ENCODE measurements around the gene ZFPM1. TPM values are rescaled to one million over a fixed set of nuclear protein-coding genes. Genes with fewer than 3 reads are reported as not detected.

Gene ZFPM1
- total RNA-seq, 2 donors from 2014 or later = 4.1 to 21.5 TPM

DNA sequence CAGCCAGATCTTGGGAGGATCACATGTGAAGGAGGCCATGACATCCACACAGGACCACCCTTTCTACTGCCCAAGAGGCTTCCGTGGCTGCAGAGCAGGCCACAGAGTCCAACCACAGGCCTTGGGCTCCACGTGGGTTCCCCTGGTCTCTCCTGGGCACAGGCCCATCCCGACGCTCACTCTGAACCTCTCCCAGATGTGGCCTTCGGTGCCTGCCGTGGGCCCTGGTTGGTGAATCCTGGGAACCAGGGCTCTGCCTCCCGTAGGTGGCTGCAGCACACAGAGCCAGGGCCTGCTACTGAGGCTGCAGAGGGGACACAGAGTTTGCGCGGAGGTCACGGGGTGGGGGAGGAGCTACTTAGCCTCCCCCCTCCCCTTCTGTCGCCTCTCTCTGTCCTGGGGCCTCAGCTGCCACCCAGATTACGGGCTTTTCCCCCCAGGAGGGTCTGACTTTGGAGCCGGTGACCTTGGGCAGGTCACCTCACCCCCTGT is 55.3 kb downstream of the ZFPM1 start:
- intact Hi-C loops (cut with DNase I) = no loop called here
- H3K4me3 ChIP-seq = no peak overlapping the region
- DNase-seq (ENCODE audit: low spot score) = no peak
- WGBS = 88% methylated on average over 13 of the region's 13 CpGs
- H3K36me3 ChIP-seq = no peaks in the 10 kb centered on the region
- no peaks in the 10 kb centered on the region for H3K9me3 ChIP-seq
- H3K27me3 ChIP-seq (replicated peaks; ENCODE audit: insufficient read depth) = no peaks in the 10 kb centered on the region
- TF ChIP-seq, protein P1, sequence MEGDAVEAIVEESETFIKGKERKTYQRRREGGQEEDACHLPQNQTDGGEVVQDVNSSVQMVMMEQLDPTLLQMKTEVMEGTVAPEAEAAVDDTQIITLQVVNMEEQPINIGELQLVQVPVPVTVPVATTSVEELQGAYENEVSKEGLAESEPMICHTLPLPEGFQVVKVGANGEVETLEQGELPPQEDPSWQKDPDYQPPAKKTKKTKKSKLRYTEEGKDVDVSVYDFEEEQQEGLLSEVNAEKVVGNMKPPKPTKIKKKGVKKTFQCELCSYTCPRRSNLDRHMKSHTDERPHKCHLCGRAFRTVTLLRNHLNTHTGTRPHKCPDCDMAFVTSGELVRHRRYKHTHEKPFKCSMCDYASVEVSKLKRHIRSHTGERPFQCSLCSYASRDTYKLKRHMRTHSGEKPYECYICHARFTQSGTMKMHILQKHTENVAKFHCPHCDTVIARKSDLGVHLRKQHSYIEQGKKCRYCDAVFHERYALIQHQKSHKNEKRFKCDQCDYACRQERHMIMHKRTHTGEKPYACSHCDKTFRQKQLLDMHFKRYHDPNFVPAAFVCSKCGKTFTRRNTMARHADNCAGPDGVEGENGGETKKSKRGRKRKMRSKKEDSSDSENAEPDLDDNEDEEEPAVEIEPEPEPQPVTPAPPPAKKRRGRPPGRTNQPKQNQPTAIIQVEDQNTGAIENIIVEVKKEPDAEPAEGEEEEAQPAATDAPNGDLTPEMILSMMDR (IDR thresholded peaks at IDR 0.05) = no peak
- TF ChIP-seq POLR2AphosphoS5 (IDR thresholded peaks at IDR 0.05) (no peak), POLR2A (IDR thresholded peaks at IDR 0.05) (no peak)
- H3K4me1 ChIP-seq (replicated peaks) = peaks cover 16% of the 10 kb centered on the region
- H3K27ac ChIP-seq = peak overlapping the region in 1 of 2 donors; percentile 76

DNA sequence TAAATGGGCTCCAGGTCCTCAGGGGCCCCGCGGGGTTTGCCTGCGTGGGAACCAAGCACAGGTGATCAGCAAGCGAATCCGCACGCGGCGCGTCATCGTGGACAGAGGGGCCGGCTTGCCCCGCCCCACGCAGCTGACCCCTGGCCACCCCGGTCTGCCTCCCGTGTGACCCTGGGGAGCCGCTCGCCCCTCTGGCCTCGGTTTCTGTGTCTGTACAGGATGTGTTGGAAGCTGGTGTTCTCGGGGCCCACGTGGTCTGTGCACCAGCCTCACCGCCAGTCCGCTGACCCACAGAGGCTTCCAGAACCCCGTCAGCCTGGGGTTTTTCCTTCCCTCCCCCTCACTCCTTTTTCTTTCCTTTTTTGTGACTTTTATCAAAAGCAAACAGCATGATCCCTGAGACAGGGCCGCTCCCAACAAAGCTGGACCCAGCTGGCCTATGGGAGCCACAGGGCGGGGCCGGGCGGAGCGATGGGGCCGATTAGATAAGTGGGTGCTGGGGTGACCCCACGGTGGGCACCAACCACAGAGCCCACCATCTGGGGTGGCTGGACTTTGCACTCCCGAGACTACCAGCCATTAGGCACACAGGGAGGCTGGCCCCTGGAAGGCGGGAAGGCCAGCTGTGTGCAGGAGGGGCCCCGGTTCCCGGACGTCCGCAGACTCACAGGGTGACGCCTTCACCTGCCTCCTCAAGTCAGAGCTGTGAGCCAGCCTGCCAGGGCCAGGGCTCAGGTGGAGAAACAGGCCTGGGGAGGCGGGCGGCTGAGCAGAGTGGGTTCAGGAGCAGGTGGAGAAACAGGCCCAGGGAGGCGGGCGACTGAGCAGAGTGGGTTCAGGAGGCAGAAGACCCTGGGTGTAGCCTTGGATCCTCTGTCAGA is 56.0 kb downstream of the ZFPM1 start:
- WGBS = 68% methylated on average over 37 of the region's 41 CpGs
- TF ChIP-seq, protein P1 (IDR thresholded peaks at IDR 0.05) = no peak
- TF ChIP-seq POLR2AphosphoS5 (IDR thresholded peaks at IDR 0.05) (peak; percentile 58), POLR2A (IDR thresholded peaks at IDR 0.05) (peak; percentile 44)
- DNase-seq (ENCODE audit: low spot score) = peak; percentile 74
- no peak overlapping the region for H3K4me3 ChIP-seq
- H3K4me1 ChIP-seq (replicated peaks) = peaks cover 16% of the 10 kb centered on the region
- no peaks in the 10 kb centered on the region for H3K27me3 ChIP-seq (replicated peaks; ENCODE audit: insufficient read depth)
- intact Hi-C loops (cut with DNase I) = no loop called here
- H3K9me3 ChIP-seq = no peaks in the 10 kb centered on the region
- H3K36me3 ChIP-seq = no peaks in the 10 kb centered on the region
- peak overlapping the region; percentile 60 to 76 for H3K27ac ChIP-seq

DNA sequence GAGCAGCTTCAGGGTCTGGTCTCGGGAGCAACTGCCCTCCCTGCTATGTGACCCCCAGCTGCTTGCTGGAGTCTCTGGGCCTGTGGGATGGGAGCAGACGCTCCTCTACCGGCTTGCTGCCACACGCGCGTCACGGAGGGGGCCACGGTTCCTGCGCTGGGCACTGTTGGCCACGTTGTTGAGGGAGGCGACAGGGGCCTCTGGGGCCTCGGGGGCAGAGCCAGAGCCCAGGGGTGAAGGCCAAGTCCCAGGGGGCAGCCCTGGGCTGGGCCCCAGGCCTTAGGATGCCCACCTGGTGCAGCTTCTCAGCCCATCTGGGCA is 56.6 kb downstream of the ZFPM1 start:
- Histone ChIP-seq H3K9me3 (no peaks in the 10 kb centered on the region), H3K4me1 (replicated peaks) (peaks cover 16% of the 10 kb centered on the region), H3K36me3 (no peaks in the 10 kb centered on the region), H3K27me3 (replicated peaks; ENCODE audit: insufficient read depth) (no peaks in the 10 kb centered on the region), H3K27ac (peak overlapping the region; percentile 60 to 76), H3K4me3 (no peak overlapping the region)
- WGBS = 48% methylated on average over 9 of the region's 12 CpGs
- TF ChIP-seq POLR2AphosphoS5 (IDR thresholded peaks at IDR 0.05) = no peak
- TF ChIP-seq POLR2A (IDR thresholded peaks at IDR 0.05) = no peak
- TF ChIP-seq, protein P1 (IDR thresholded peaks at IDR 0.05) = no peak
- intact Hi-C loops (cut with DNase I) = no loop called here
- no peak for DNase-seq (ENCODE audit: low spot score)

DNA sequence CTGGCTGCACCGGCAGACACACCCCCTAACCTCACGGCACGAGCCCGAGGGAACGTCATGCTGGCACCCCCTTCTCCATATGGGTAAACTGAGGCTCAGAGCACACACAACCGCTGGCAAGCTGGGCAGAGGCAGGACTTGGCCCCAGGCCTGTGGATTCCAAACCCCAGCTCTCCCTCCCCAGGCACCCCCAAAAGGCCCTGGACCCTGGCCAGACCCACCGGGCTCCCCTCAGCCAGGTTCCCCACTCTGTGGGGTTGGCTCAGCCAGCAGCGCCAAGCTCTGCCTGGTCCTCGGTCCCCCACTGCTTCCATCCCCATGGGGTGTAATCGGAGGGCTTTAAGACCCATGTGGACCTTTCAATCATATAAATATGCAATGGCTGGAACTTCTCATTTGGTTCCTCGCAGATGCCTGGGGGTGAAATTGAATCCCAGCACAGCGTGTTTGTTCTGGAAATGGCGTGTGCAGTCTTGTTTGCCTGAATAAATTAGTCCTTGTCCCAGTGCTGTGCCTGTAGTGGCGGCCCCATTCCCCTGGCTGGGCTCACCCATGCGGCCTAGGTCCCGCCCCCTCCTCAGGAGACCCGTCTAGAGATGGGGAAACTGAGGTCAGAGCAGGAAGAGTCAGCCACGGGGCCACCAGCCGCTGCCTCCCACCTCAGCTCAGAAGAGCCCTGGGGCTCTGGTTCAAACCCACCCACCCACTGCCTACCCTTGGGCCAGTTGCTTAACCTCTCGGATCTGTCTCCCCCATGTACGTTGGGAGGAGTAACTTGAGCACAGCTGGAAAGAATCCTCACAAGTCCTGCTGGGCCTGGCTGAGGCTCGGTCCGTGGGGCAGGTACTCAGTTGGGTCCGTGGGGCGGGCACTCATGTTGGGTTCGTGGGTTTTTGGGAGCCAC is 57.3 kb downstream of the ZFPM1 start:
- Histone ChIP-seq H3K4me3 (no peak overlapping the region), H3K27me3 (replicated peaks; ENCODE audit: insufficient read depth) (no peaks in the 10 kb centered on the region), H3K9me3 (no peaks in the 10 kb centered on the region), H3K36me3 (no peaks in the 10 kb centered on the region), H3K4me1 (replicated peaks) (peaks cover 16% of the 10 kb centered on the region), H3K27ac (peak overlapping the region; percentile 60 to 76)
- TF ChIP-seq, protein P1 (IDR thresholded peaks at IDR 0.05) = no peak
- peak; percentile 75 for TF ChIP-seq POLR2AphosphoS5 (IDR thresholded peaks at IDR 0.05)
- DNase-seq (ENCODE audit: low spot score) = peak; percentile 73
- intact Hi-C loops (cut with DNase I) = no loop called here
- WGBS = 44% methylated on average over 25 of the region's 26 CpGs

All from prostate gland (tissue), 2 donors.